HG03095 (cell line): ENCODE data around the gene AP2B1.

Source experiments
- ATAC-seq: cut with Tn5 transposase; IDR thresholded peaks from one replicate; pipeline ENCODE4 v1.9.1; 2021; ENCODE audit warnings: moderate library complexity; ENCODE audit not compliant: unreplicated experiment

Gene AP2B1

GRCh38 chr17:35726127-35726952 is 139.2 kb downstream of the AP2B1 start:
- ATAC-seq = no peak

- no peak for ATAC-seq
Measured at GRCh38 chr17:35726953-35727460, 139.9 kb downstream of the AP2B1 start.

GRCh38 chr17:35727635-35728034 is 140.5 kb downstream of the AP2B1 start:
- no peak for ATAC-seq

GRCh38 chr17:35728551-35728950 is 141.4 kb downstream of the AP2B1 start:
- no peak for ATAC-seq

GRCh38 chr17:35729405-35729833 is 142.3 kb downstream of the AP2B1 start:
- ATAC-seq = no peak

GRCh38 chr17:35730400-35731005 is 143.4 kb downstream of the AP2B1 start:
- ATAC-seq = no peak

GRCh38 chr17:35731239-35731916 is 144.3 kb downstream of the AP2B1 start, which contains the start of gene RASL10B:
RASL10B (plus strand) TSS chr17:35731639; CDS start chr17:35735185, 3,546 bp downstream.
- ATAC-seq = no peak

- no peak for ATAC-seq
Measured at GRCh38 chr17:35731917-35732805, 145.0 kb downstream of the AP2B1 start.

- no peak for ATAC-seq
Measured at GRCh38 chr17:35732806-35733136, 145.6 kb downstream of the AP2B1 start.

- no peak for ATAC-seq
Measured at GRCh38 chr17:35733366-35733765, 146.2 kb downstream of the AP2B1 start.

GRCh38 chr17:35734396-35734795 is 147.3 kb downstream of the AP2B1 start:
- ATAC-seq = no peak

GRCh38 chr17:35735036-35735805 is 148.1 kb downstream of the AP2B1 start:
- no peak for ATAC-seq

- no peak for ATAC-seq
Measured at GRCh38 chr17:35736236-35736635, 149.1 kb downstream of the AP2B1 start.

- no peak for ATAC-seq
Measured at GRCh38 chr17:35738519-35739133, 151.5 kb downstream of the AP2B1 start.

- ATAC-seq = no peak
Measured at GRCh38 chr17:35740216-35740615, 153.1 kb downstream of the AP2B1 start.

- ATAC-seq = no peak
Measured at GRCh38 chr17:35740997-35741931, 154.1 kb downstream of the AP2B1 start.

GRCh38 chr17:35742496-35742895 is 155.4 kb downstream of the AP2B1 start:
- ATAC-seq = no peak

GRCh38 chr17:35742896-35743477 is 155.9 kb downstream of the AP2B1 start:
- no peak for ATAC-seq
